Fibroblast of mammary gland (primary cell): ENCODE data around the gene PCK1.

Experiments used
- DNase-seq: peaks from one replicate; pipeline ENCODE4 v3.0.0-alpha.2; 2010; ENCODE audit warnings: low read depth
- H3K4me3 ChIP-seq: 2 replicates; pipeline ENCODE4 v1.5.1; 2011; ENCODE audit warnings: low read depth, mild to moderate bottlenecking, low read length, moderate library complexity; ENCODE audit not compliant: control insufficient read depth
- CTCF ChIP-seq: conservative IDR thresholded peaks from 2 replicates; pipeline ENCODE4 v1.5.1; 2011; ENCODE audit warnings: low read depth, low read length, inconsistent platforms; ENCODE audit not compliant: control insufficient read depth, insufficient read depth

Gene PCK1

GRCh38 chr20:57571782-57572416 lies 11.0 kb downstream of the PCK1 start:
- H3K4me3 ChIP-seq, result no peak overlapping the region
- TF ChIP-seq CTCF, result no peak
- no peak for DNase-seq

- no peak for TF ChIP-seq CTCF
- DNase-seq, result no peak
- no peak overlapping the region for H3K4me3 ChIP-seq
Observed at GRCh38 chr20:57573242-57573641, 12.3 kb downstream of the PCK1 start.

- peak; percentile 9 for TF ChIP-seq CTCF
- DNase-seq, result no peak
- no peak overlapping the region for H3K4me3 ChIP-seq
Observed at GRCh38 chr20:57573894-57574293, 13.0 kb downstream of the PCK1 start.

GRCh38 chr20:57574954-57575353 lies 14.0 kb downstream of the PCK1 start:
- DNase-seq, result no peak
- H3K4me3 ChIP-seq, result no peak overlapping the region
- TF ChIP-seq CTCF, result no peak

- no peak for DNase-seq
- no peak for TF ChIP-seq CTCF
- no peak overlapping the region for H3K4me3 ChIP-seq
Observed at GRCh38 chr20:57576002-57576401, 15.1 kb downstream of the PCK1 start.

- no peak overlapping the region for H3K4me3 ChIP-seq
- no peak for DNase-seq
- TF ChIP-seq CTCF, result no peak
Observed at GRCh38 chr20:57576617-57577550, 16.0 kb downstream of the PCK1 start.
